ENCODE measurements around the gene ADGRG4. TPM values are rescaled to one million over a fixed set of nuclear protein-coding genes. Genes with fewer than 3 reads are reported as not detected.

ADGRG4 gene
- total and polyA plus RNA-seq, 3 experiments from 2014 or later = not detected

GRCh38 chrX:136464589-136464988 is 163.8 kb downstream of the ADGRG4 start:
- no peak overlapping the region for H3K4me3 Mint-ChIP-seq
- no peaks in the 10 kb centered on the region for H3K4me1 Mint-ChIP-seq
- Histone ChIP-seq H3K4me3 (ENCODE audit: low read length) (no peak overlapping the region), H3K4me1 (ENCODE audit: insufficient read depth, low read length) (no peaks in the 10 kb centered on the region), H3K9me3 (ENCODE audit: low read length) (no peaks in the 10 kb centered on the region), H3K27me3 (ENCODE audit: insufficient read depth, low read length, poor library complexity, severe bottlenecking) (no peaks in the 10 kb centered on the region), H3K36me3 (ENCODE audit: insufficient read depth, low read length) (no peaks in the 10 kb centered on the region), H3K27ac (ENCODE audit: low read depth, low read length) (no peak overlapping the region)
- no peaks in the 10 kb centered on the region for H3K9me3 Mint-ChIP-seq
- CTCF ChIA-PET = no interaction called here
- H3K36me3 Mint-ChIP-seq = no peaks in the 10 kb centered on the region
- DNase-seq = no peak
- peaks cover 3 to 17% of the 10 kb centered on the region in 2 donors for H3K27me3 Mint-ChIP-seq
- H3K27ac Mint-ChIP-seq = no peak overlapping the region
- POLR2A ChIA-PET = no interaction called here

Other genes starting within 250 kb of the ADGRG4 start
- 1 to 10 TPM; 7.5 to 8.1 TPM for gene FHL1, start 153.4 kb upstream of the ADGRG4 start, total RNA-seq
- gene FHL1, start 153.4 kb upstream of the ADGRG4 start, polyA plus RNA-seq = 18.5 TPM
- gene MAP7D3, start 49.6 kb upstream of the ADGRG4 start, total RNA-seq = 10 to 100 TPM; 18.7 to 19.0 TPM
- 6.2 TPM for gene MAP7D3, start 49.6 kb upstream of the ADGRG4 start, polyA plus RNA-seq
- not detected for gene BRS3, start 187.0 kb downstream of the ADGRG4 start, total RNA-seq
- gene BRS3, start 187.0 kb downstream of the ADGRG4 start, polyA plus RNA-seq = not detected
- 10 to 100 TPM; 42.7 to 45.2 TPM for gene HTATSF1, start 196.6 kb downstream of the ADGRG4 start, total RNA-seq
- 73.1 TPM for gene HTATSF1, start 196.6 kb downstream of the ADGRG4 start, polyA plus RNA-seq
- not detected for gene VGLL1, start 231.3 kb downstream of the ADGRG4 start, total RNA-seq
- gene VGLL1, start 231.3 kb downstream of the ADGRG4 start, polyA plus RNA-seq = not detected